Fibroblast of lung (primary cell): ENCODE measurements around the gene MAD2L1BP.
"Not testable (repeated sequence)": the region's sequence is repeated elsewhere in the genome, so short reads cannot be mapped to it uniquely, and the experiment has no call there.

ENCODE experiments used
- CTCF ChIP-seq, 2 donors: IDR thresholded peaks in 1 of 2; conservative IDR thresholded peaks in 1 of 2; 1 replicate in 1 of 2; 2 replicates in 1 of 2; pipeline ENCODE4 v1.5.1; 2011 to 2012; ENCODE audit warnings: low read length in 2 of 2, control low read depth in 1 of 2, inconsistent platforms in 1 of 2, low read depth in 1 of 2, mild to moderate bottlenecking in 1 of 2
- EZH2 ChIP-seq: IDR thresholded peaks from 2 replicates; pipeline ENCODE4 v1.5.1; 2012; ENCODE audit warnings: low read length, control low read depth, mild to moderate bottlenecking; ENCODE audit errors: missing control alignments

GRCh38 chr6:43662948-43663347, 27.3 kb downstream of the MAD2L1BP start:
- TF ChIP-seq EZH2; CTCF (conservative IDR thresholded peaks at IDR 0.05 in 1 of 2, IDR thresholded peaks at IDR 0.05 in 1 of 2; ENCODE audit: low read depth in 1 of 2, low read length in 2 of 2): not testable (repeated sequence)
